Measurements from ENCODE around the gene LRCH2. TPM values are rescaled to one million over a fixed set of nuclear protein-coding genes. Genes with fewer than 3 reads are reported as not detected.
"Not testable (repeated sequence)": the region's sequence is repeated elsewhere in the genome, so short reads cannot be mapped to it uniquely, and the experiment has no call there.

The LRCH2 gene
- total and polyA plus RNA-seq, 2 of the 4 experiments (the other 2 are of a cell fraction): 2.6 to 4.3 TPM

- H2AK5ac ChIP-seq (ENCODE audit: low read depth, low read length): no peak overlapping the region
- no peak overlapping the region for H3K27ac ChIP-seq (ENCODE audit: insufficient read depth, low read length)
- dilution Hi-C loops (cut with HindIII; ENCODE audit: low sequenced_read_pairs, unreplicated experiment): no loop called here
- BruUV-seq (replicated peaks): no TSS peak
- no peak overlapping the region for H3K9ac ChIP-seq (ENCODE audit: low read depth, low read length)
- no peak overlapping the region for H2BK15ac ChIP-seq (ENCODE audit: low read depth, low read length)
- H3K9me1 ChIP-seq (ENCODE audit: insufficient read depth, low read length): no peaks in the 10 kb centered on the region
- no peak overlapping the region for H3K56ac ChIP-seq (ENCODE audit: extremely low read depth, insufficient read depth, low read length)
- POLR2A ChIA-PET (ENCODE audit: unreplicated experiment): no interaction called here
- CTCF ChIA-PET: no interaction called here
- intact Hi-C loops (cut with micrococcal nuclease): loop anchor here (2.0 to 10.0 kb wide), 2 partner anchors 58 to 448 kb away; no protein-coding TSS in a partner anchor
- peaks cover 4 to 5% of the 10 kb centered on the region in 2 experiments; a peak in 3 of 4 replicates for H3K79me1 ChIP-seq (ENCODE audit: low read depth in 1 of 2, low read length in 2 of 2)
- ATAC-seq (ENCODE audit: low read depth) (peak; percentile 62), DNase-seq (peak; percentile 28)
- peaks cover 8% of the 10 kb centered on the region; the same call in 1 of the 2 replicates for H4K20me1 ChIP-seq (ENCODE audit: insufficient read depth, low read length)
- no peak overlapping the region for H2BK120ac ChIP-seq (ENCODE audit: low read depth, low read length)
- no peak overlapping the region for H2AFZ ChIP-seq (replicated peaks; ENCODE audit: low read length, poor library complexity)
- H2BK20ac ChIP-seq (ENCODE audit: low read depth, low read length): no peak overlapping the region
- H3K23ac ChIP-seq (ENCODE audit: low read depth, low read length): no peak overlapping the region
- no peak overlapping the region for H3K18ac ChIP-seq (ENCODE audit: low read depth, low read length)
- no peak overlapping the region for H3K4ac ChIP-seq (ENCODE audit: low read depth, low read length)
- no peak overlapping the region for H2AK9ac ChIP-seq (replicated peaks; ENCODE audit: low read depth, low read length, poor library complexity)
- H4K8ac ChIP-seq (ENCODE audit: low read depth in 2 of 2, low read length in 2 of 2): no peak overlapping the region
- H4K91ac ChIP-seq (ENCODE audit: insufficient read depth, low read depth, low read length): no peak overlapping the region
- in situ Hi-C loops (cut with MboI; ENCODE audit: low sequenced_read_pairs): no loop called here
- H3K4me1 ChIP-seq (ENCODE audit: control insufficient read depth, insufficient read depth, low read length): no peaks in the 10 kb centered on the region
- H3K4me3 ChIP-seq (ENCODE audit: insufficient read depth, low read depth, low read length): no peak overlapping the region
- H3K27me3 ChIP-seq (ENCODE audit: control insufficient read depth, insufficient read depth, low read length): no peaks in the 10 kb centered on the region
- H4K5ac ChIP-seq (ENCODE audit: low read depth, low read length): no peak overlapping the region
- TF ChIP-seq ELK1 (IDR thresholded peaks at IDR 0.05; ENCODE audit: borderline replicate concordance, low read depth, low read length): no peak
- peak; percentile 53 for TF ChIP-seq CTCF (conservative IDR thresholded peaks at IDR 0.05; ENCODE audit: low read depth, low read length)
- TF ChIP-seq SMC3 (IDR thresholded peaks at IDR 0.05; ENCODE audit: low read depth, low read length): peak; percentile 37
- TF ChIP-seq RAD21 (IDR thresholded peaks at IDR 0.05; ENCODE audit: low read length): peak; percentile 54
- TF ChIP-seq NFE2L2 (IDR thresholded peaks at IDR 0.05; ENCODE audit: low read depth, low read length): no peak
- H3K9me3 ChIP-seq (ENCODE audit: control insufficient read depth, insufficient read depth, low read length): no peaks in the 10 kb centered on the region
- H2BK5ac ChIP-seq (ENCODE audit: low read depth, low read length, poor library complexity, severe bottlenecking): no peak overlapping the region
- no peak overlapping the region for H3K4me2 ChIP-seq (ENCODE audit: low read depth, low read length)
- H3K14ac ChIP-seq (replicated peaks; ENCODE audit: low read depth, low read length): no peak overlapping the region
- WGBS, 2 experiments (ENCODE audit: extremely low coverage in 2 of 2, insufficient read length in 1 of 2): no CpG with 5 or more reads among the region's 1 CpG
- H3K36me3 ChIP-seq (ENCODE audit: control insufficient read depth, insufficient read depth, low read length): no peaks in the 10 kb centered on the region
Observed at GRCh38 chrX:115226929-115227328, 7.0 kb downstream of the LRCH2 start.

- H2BK20ac ChIP-seq (ENCODE audit: low read depth, low read length); H3K18ac ChIP-seq (ENCODE audit: low read depth, low read length); H3K14ac ChIP-seq (replicated peaks; ENCODE audit: low read depth, low read length); H3K4me2 ChIP-seq (ENCODE audit: low read depth, low read length); H2AFZ ChIP-seq (replicated peaks; ENCODE audit: low read length, poor library complexity); H3K4me3 ChIP-seq (ENCODE audit: insufficient read depth, low read depth, low read length); H3K79me1 ChIP-seq (ENCODE audit: low read depth in 1 of 2, low read length in 2 of 2); H3K27ac ChIP-seq (ENCODE audit: insufficient read depth, low read length); H3K4ac ChIP-seq (ENCODE audit: low read depth, low read length); H3K9ac ChIP-seq (ENCODE audit: low read depth, low read length); H2BK120ac ChIP-seq (ENCODE audit: low read depth, low read length); H2BK5ac ChIP-seq (ENCODE audit: low read depth, low read length, poor library complexity, severe bottlenecking); intact Hi-C loops (cut with micrococcal nuclease); H3K23ac ChIP-seq (ENCODE audit: low read depth, low read length); H3K9me1 ChIP-seq (ENCODE audit: insufficient read depth, low read length); H4K8ac ChIP-seq (ENCODE audit: low read depth in 2 of 2, low read length in 2 of 2); H2AK9ac ChIP-seq (replicated peaks; ENCODE audit: low read depth, low read length, poor library complexity); CTCF ChIA-PET; H3K36me3 ChIP-seq (ENCODE audit: control insufficient read depth, insufficient read depth, low read length); H2BK15ac ChIP-seq (ENCODE audit: low read depth, low read length); in situ Hi-C loops (cut with MboI; ENCODE audit: low sequenced_read_pairs); DNase-seq; H4K91ac ChIP-seq (ENCODE audit: insufficient read depth, low read depth, low read length); H3K27me3 ChIP-seq (ENCODE audit: control insufficient read depth, insufficient read depth, low read length); H4K20me1 ChIP-seq (ENCODE audit: insufficient read depth, low read length); H3K56ac ChIP-seq (ENCODE audit: extremely low read depth, insufficient read depth, low read length); H2AK5ac ChIP-seq (ENCODE audit: low read depth, low read length); POLR2A ChIA-PET (ENCODE audit: unreplicated experiment); H4K5ac ChIP-seq (ENCODE audit: low read depth, low read length); dilution Hi-C loops (cut with HindIII; ENCODE audit: low sequenced_read_pairs, unreplicated experiment); H3K9me3 ChIP-seq (ENCODE audit: control insufficient read depth, insufficient read depth, low read length); ATAC-seq (ENCODE audit: low read depth); BruUV-seq (replicated peaks); H3K4me1 ChIP-seq (ENCODE audit: control insufficient read depth, insufficient read depth, low read length): not testable (repeated sequence)
- WGBS, 2 experiments (ENCODE audit: extremely low coverage in 2 of 2, insufficient read length in 1 of 2): no CpG with 5 or more reads among the region's 4 CpGs
Observed at GRCh38 chrX:115217346-115217745, 16.6 kb downstream of the LRCH2 start.
